Spleen (tissue), 11 donors: ENCODE data around the gene SMCHD1. TPM values are rescaled to one million over a fixed set of nuclear protein-coding genes. Genes with fewer than 3 reads are reported as not detected.
"Not testable (repeated sequence)": the region's sequence is repeated elsewhere in the genome, so short reads cannot be mapped to it uniquely, and the experiment has no call there.

Experiments used
- DNase-seq: peaks from one replicate; pipeline ENCODE4 v3.0.0-alpha.2; 2020
- H3K27ac ChIP-seq, 8 donors: fragments of 200-600 bp; sonication (generic) in 7 of 8; 1 replicate in 4 of 8; 2 replicates in 4 of 8; pipeline versions ENCODE4 v1.5.0 to v1.8.0; 2016 to 2021; ENCODE audit warnings: inconsistent platforms in 4 of 8, mild to moderate bottlenecking in 4 of 8, moderate library complexity in 1 of 8
- H3K27me3 ChIP-seq, 7 donors: fragments of 200-600 bp; sonication (generic) in 6 of 7; replicated peaks in 1 of 7; 1 replicate in 4 of 7; 2 replicates in 3 of 7; pipeline versions ENCODE4 v1.5.0 to v1.8.0; 2016 to 2021; ENCODE audit warnings: inconsistent platforms in 3 of 7, mild to moderate bottlenecking in 1 of 7
- H3K36me3 ChIP-seq, 6 donors: fragments of 200-600 bp; sonication (generic) in 5 of 6; 1 replicate in 4 of 6; 2 replicates in 2 of 6; pipeline versions ENCODE4 v1.5.0 to v1.8.0; 2016 to 2021; ENCODE audit warnings: inconsistent platforms in 2 of 6
- H3K4me1 ChIP-seq, 6 donors: fragments of 200-600 bp; sonication (generic) in 5 of 6; 1 replicate in 3 of 6; 2 replicates in 3 of 6; pipeline versions ENCODE4 v1.5.0 to v1.8.0; 2016 to 2021; ENCODE audit warnings: inconsistent platforms in 3 of 6
- H3K4me3 ChIP-seq, 8 donors: fragments of 200-600 bp; sonication (generic) in 7 of 8; 1 replicate in 4 of 8; 2 replicates in 4 of 8; pipeline versions ENCODE4 v1.5.0 to v1.8.0; 2016 to 2021; ENCODE audit warnings: inconsistent platforms in 4 of 8, mild to moderate bottlenecking in 4 of 8, moderate library complexity in 2 of 8
- H3K9me3 ChIP-seq, 8 donors: fragments of 200-600 bp; sonication (generic) in 7 of 8; 1 replicate in 4 of 8; 2 replicates in 4 of 8; pipeline versions ENCODE4 v1.5.0 to v1.8.0; 2016 to 2021; ENCODE audit warnings: inconsistent platforms in 4 of 8
- CTCF ChIP-seq, 11 experiments: fragments of 200-600 bp in 7 of 11; fragments of 450-650 bp in 4 of 11; sonication (generic) in 4 of 11; IDR thresholded peaks in 8 of 11; conservative IDR thresholded peaks in 3 of 11; 1 replicate in 7 of 11; 2 replicates in 4 of 11; pipeline versions ENCODE4 v1.4.0 to v1.8.0; 2016 to 2021; ENCODE audit warnings: antibody characterized with exemption in 11 of 11, inconsistent platforms in 4 of 11, mild to moderate bottlenecking in 1 of 11
- POLR2A ChIP-seq, 3 donors: fragments of 450-650 bp; IDR thresholded peaks; one replicate each; pipeline ENCODE4 v1.5.1; 2017; ENCODE audit warnings: antibody characterized with exemption in 3 of 3, mild to moderate bottlenecking in 1 of 3
- POLR2AphosphoS5 ChIP-seq, 3 donors: sonication (generic); formaldehyde crosslinking; IDR thresholded peaks; one replicate each; pipeline ENCODE4 v1.5.1; 2017; ENCODE audit warnings: antibody characterized with exemption in 3 of 3
- WGBS, 5 donors: extraction: QIAGEN DNeasy Blood & Tissue Kit in 3 of 5; methylation state at CpG; one replicate each; pipeline versions ENCODE4 v1.1.5 to v1.1.7; 2013 to 2018; 5-methylcytosine and 5-hydroxymethylcytosine counted together
- intact Hi-C: fragments of 100-400 bp; cut with DNase I; formaldehyde crosslinking; loops from one replicate; pipeline ENCODE4 v1.15.0; 2023; ENCODE audit warnings: low total_unique reads
- polyA plus RNA-seq, 3 donors: library from polyadenylated mRNA; stranded (reverse); fragments of 200-250 nt; gene quantifications; one replicate each; pipeline ENCODE4 v1.2.1, GENCODE V29; 2013
- total RNA-seq, 7 donors: library from RNA; depleted of rRNA in 3 of 7; stranded (reverse); fragments of >200 nt in 3 of 7; fragmentation: NEBNext Ultra II Directional in 4 of 7; extraction: Animal tissue kit (Norgen Biotek cat#: 25700) in 4 of 7; gene quantifications; one replicate each; pipeline versions ENCODE4 v1.1.0 to v1.2.1, GENCODE V29; 2016 to 2021
- donor health status: healthy with polysubstance abuse.
- donor health status: DM: no; HTN: no; CAD: no; lungs with moderate emphysema.
- donor health status: DM: no; HTN: no; CAD: no.
- donor health status: Bipolar disorder and iron deficiency.
- donor health status: healthy.
- donor health status: DM: no; HTN: no; CAD: no.
- donor health status: DM: yes; HTN: yes; CAD: no.

SMCHD1 gene
- total and polyA plus RNA-seq, 10 donors: 14.7 to 361 (median 148) TPM

- Histone ChIP-seq H3K4me1 (peaks cover 0 to 36% (median 4%) of the 10 kb centered on the region in 6 donors), H3K27me3 (no peaks in the 10 kb centered on the region), H3K4me3 (no peak overlapping the region), H3K36me3 (peaks cover 0 to 100% (median 78%) of the 10 kb centered on the region in 6 donors), H3K27ac (no peak overlapping the region), H3K9me3 (no peaks in the 10 kb centered on the region)
- intact Hi-C loops: loop anchor here (10.0 kb wide), 1 partner anchor 46 kb away; no protein-coding TSS in a partner anchor
- DNase-seq: no peak
- WGBS, 5 donors: 88 to 95% (median 92%) methylated on average over 2 of the region's 2 CpGs
- TF ChIP-seq POLR2A (IDR thresholded peaks at IDR 0.05) (no peak), CTCF (IDR thresholded peaks at IDR 0.05 in 8 of 11, conservative IDR thresholded peaks at IDR 0.05 in 3 of 11) (no peak), POLR2AphosphoS5 (IDR thresholded peaks at IDR 0.05) (no peak)
Measured at GRCh38 chr18:2719040-2719439, 63.5 kb downstream of the SMCHD1 start.

GRCh38 chr18:2723207-2723606 is 67.7 kb downstream of the SMCHD1 start:
- H3K27me3 ChIP-seq: no peaks in the 10 kb centered on the region
- H3K4me1 ChIP-seq: peaks cover 0 to 9% (median 0%) of the 10 kb centered on the region in 6 donors
- intact Hi-C loops: no loop called here
- WGBS, 5 donors: 87 to 100% (median 90%) methylated on average over 1 of the region's 1 CpG
- no peak overlapping the region for H3K4me3 ChIP-seq
- no peak overlapping the region for H3K27ac ChIP-seq
- DNase-seq: no peak
- no peak for TF ChIP-seq CTCF (IDR thresholded peaks at IDR 0.05 in 8 of 11, conservative IDR thresholded peaks at IDR 0.05 in 3 of 11)
- TF ChIP-seq POLR2A (IDR thresholded peaks at IDR 0.05): no peak
- no peak for TF ChIP-seq POLR2AphosphoS5 (IDR thresholded peaks at IDR 0.05)
- H3K36me3 ChIP-seq: peaks cover 0 to 100% (median 76%) of the 10 kb centered on the region in 6 donors
- no peaks in the 10 kb centered on the region for H3K9me3 ChIP-seq

GRCh38 chr18:2729757-2730156 is 74.2 kb downstream of the SMCHD1 start:
- Histone ChIP-seq H3K4me1 (no peaks in the 10 kb centered on the region), H3K4me3 (no peak overlapping the region), H3K27me3 (no peaks in the 10 kb centered on the region), H3K36me3 (peaks cover 9 to 100% (median 85%) of the 10 kb centered on the region in 6 donors), H3K27ac (no peak overlapping the region), H3K9me3 (no peaks in the 10 kb centered on the region)
- DNase-seq: no peak
- 94 to 100% (median 97%) methylated on average over 1 of the region's 1 CpG for WGBS, 5 donors
- TF ChIP-seq POLR2AphosphoS5 (IDR thresholded peaks at IDR 0.05): peak in 1 of 3 donors; percentile 15
- no peak for TF ChIP-seq POLR2A (IDR thresholded peaks at IDR 0.05)
- intact Hi-C loops: no loop called here

GRCh38 chr18:2736823-2737222 is 81.3 kb downstream of the SMCHD1 start:
- no peak overlapping the region for H3K4me3 ChIP-seq
- intact Hi-C loops: no loop called here
- no peaks in the 10 kb centered on the region for H3K9me3 ChIP-seq
- no peak for TF ChIP-seq POLR2A (IDR thresholded peaks at IDR 0.05)
- TF ChIP-seq POLR2AphosphoS5 (IDR thresholded peaks at IDR 0.05): no peak
- no peak for TF ChIP-seq CTCF (IDR thresholded peaks at IDR 0.05 in 8 of 11, conservative IDR thresholded peaks at IDR 0.05 in 3 of 11)
- H3K4me1 ChIP-seq: no peaks in the 10 kb centered on the region
- peaks cover 17 to 100% (median 84%) of the 10 kb centered on the region in 6 donors for H3K36me3 ChIP-seq
- H3K27ac ChIP-seq: no peak overlapping the region
- 96 to 99% (median 98%) methylated on average over 3 of the region's 3 CpGs for WGBS, 5 donors
- no peak for DNase-seq
- H3K27me3 ChIP-seq: no peaks in the 10 kb centered on the region

- H3K9me3 ChIP-seq, DNase-seq, H3K4me1 ChIP-seq, H3K27me3 ChIP-seq, intact Hi-C loops, H3K27ac ChIP-seq, H3K4me3 ChIP-seq: not testable (repeated sequence)
- peaks cover 9 to 100% (median 83%) of the 10 kb centered on the region in 6 donors for H3K36me3 ChIP-seq
- WGBS, 5 donors: 94 to 100% (median 100%) methylated on average over 3 of the region's 3 CpGs
Measured at GRCh38 chr18:2740082-2740481, 84.6 kb downstream of the SMCHD1 start.
